K562 (cell line): ENCODE measurements around the gene CDKN1B. TPM values are rescaled to one million over a fixed set of nuclear protein-coding genes. Genes with fewer than 3 reads are reported as not detected.

Source experiments
- JUND ChIP-seq, 2 experiments: IDR thresholded peaks; 2 replicates in 1 of 2; 3 replicates in 1 of 2; pipeline ENCODE4 v1.6.1; 2011; ENCODE audit warnings: borderline replicate concordance in 2 of 2, low read depth in 2 of 2, low read length in 2 of 2, improper control_type of control experiment in 1 of 2, missing biosample characterization in 1 of 2, missing genetic modification characterization in 1 of 2, missing genetic modification reagents in 1 of 2
- MAFF ChIP-seq: IDR thresholded peaks from 2 replicates; pipeline ENCODE4 v1.6.1; 2012; ENCODE audit warnings: low read length, improper control_type of control experiment
- MAFK ChIP-seq: IDR thresholded peaks from 2 replicates; pipeline ENCODE4 v1.6.1; 2011; ENCODE audit warnings: low read length, improper control_type of control experiment
- NFE2 ChIP-seq: IDR thresholded peaks from 2 replicates; pipeline ENCODE4 v1.6.1; 2014; ENCODE audit warnings: antibody characterized with exemption, low read depth
- POLR2B ChIP-seq: fragments of 450-650 bp; IDR thresholded peaks from 2 replicates; pipeline ENCODE4 v1.6.1; 2018; ENCODE audit warnings: low read depth; ENCODE audit not compliant: partially characterized antibody
- ZFP30 ChIP-seq: fragments of 250-450 bp; sonication (Bioruptor Pico); IDR thresholded peaks from 2 replicates; pipeline ENCODE4 v1.8.0; 2022; ENCODE audit warnings: moderate library complexity, mild to moderate bottlenecking, inconsistent platforms, borderline replicate concordance
- ZNF316 ChIP-seq: fragments of 450-650 bp; IDR thresholded peaks from 2 replicates; pipeline ENCODE4 v1.6.1; 2016
- polyA plus RNA-seq, 8 experiments: library from polyadenylated mRNA; depleted of rRNA in 4 of 8; stranded (reverse) in 5 of 8; unstranded in 3 of 8; fragments of >200 nt; fragmentation: Nextera tagmentation in 2 of 8; fragmentation: Illumina TruSeq in 1 of 8; extraction: Ambion mirVana in 2 of 8; extraction: Trizol in 1 of 8; gene quantifications; 2 replicates each; pipeline versions ENCODE4 v1.2.1 to v1.2.3, GENCODE V29; 2011 to 2014; ENCODE audit warnings: inconsistent platforms in 1 of 8, missing spikeins in 1 of 8
- total RNA-seq, 7 experiments: library from RNA; depleted of rRNA in 6 of 7; stranded (reverse); fragments of >200 nt in 6 of 7; fragmentation: Illumina TruSeq in 2 of 7; extraction: Trizol in 2 of 7; gene quantifications; 2 replicates each; pipeline versions ENCODE4 v1.2.1 to v1.2.3, GENCODE V29; 2011 to 2021; ENCODE audit warnings: low replicate concordance in 1 of 7
- TF ChIP-seq, protein P1 (sequence below), 2 experiments: IDR thresholded peaks; 2 replicates each; pipeline ENCODE4 v1.6.1; 2012; ENCODE audit warnings: improper control_type of control experiment in 2 of 2, low read depth in 2 of 2, low read length in 2 of 2, borderline replicate concordance in 1 of 2
- TF ChIP-seq, protein P2 (sequence below): IDR thresholded peaks from 2 replicates; pipeline ENCODE4 v1.6.1; 2012; ENCODE audit warnings: low read depth, low read length, improper control_type of control experiment, borderline replicate concordance
- TF ChIP-seq, protein P3 (sequence below): fragments of 250-450 bp; sonication (Bioruptor Pico); IDR thresholded peaks from 2 replicates; pipeline ENCODE4 v1.5.0; 2021; ENCODE audit warnings: mild to moderate bottlenecking, borderline replicate concordance
- TF ChIP-seq, protein P4 (sequence below): fragments of 450-650 bp; formaldehyde crosslinking; IDR thresholded peaks from 2 replicates; pipeline ENCODE4 v1.4.0; 2020; ENCODE audit warnings: mild to moderate bottlenecking, mixed read lengths

The CDKN1B gene
- total and polyA plus RNA-seq, 9 of the 15 experiments (the other 6 are each of a cell fraction or from before 2014, with no cell fraction given) = 2.6 to 35.2 (median 15.5) TPM

DNA sequence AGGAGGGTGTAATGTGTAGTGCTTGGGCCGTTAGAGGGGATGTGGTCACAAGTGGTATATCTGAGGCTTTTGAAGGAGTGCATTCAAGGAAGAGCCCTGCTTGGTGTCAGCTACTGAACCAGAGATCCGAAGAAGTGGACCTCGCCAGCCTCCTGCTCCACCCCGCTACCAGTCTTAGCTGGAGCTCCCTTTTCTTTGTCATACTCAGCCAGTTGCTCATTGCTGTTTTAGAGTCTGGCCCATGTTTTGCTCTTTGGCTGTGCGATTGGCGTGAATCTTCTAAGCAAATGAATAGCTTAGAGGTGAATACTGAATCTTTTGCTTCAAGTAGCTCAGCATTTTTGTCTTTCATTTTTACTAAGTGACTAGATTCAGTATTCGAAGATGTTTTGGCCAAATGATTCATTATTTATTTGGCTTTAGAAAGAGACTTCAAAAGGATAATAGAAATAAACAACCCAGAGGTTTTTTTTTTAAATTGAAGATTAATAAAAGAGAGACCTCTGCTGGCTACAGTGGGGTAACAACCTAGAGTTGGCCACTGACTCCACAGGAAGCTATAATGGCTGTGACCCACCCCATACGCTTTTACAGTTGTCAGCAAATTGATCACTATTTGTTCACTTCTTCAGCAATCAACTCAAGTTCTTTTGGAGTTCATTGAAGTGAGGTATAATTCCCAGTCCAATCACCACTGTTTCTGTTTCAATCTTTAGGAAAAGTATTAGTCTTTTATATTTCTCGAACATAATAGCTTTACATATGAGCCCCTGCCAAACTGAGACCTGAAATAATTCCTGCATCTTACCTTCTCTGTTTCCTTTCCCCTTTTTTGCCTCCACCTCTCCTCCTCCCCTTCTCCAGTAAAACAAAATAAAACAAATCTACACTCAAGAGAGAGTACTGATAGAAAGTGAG lies 19.9 kb downstream of the CDKN1B start (continued):
- TF ChIP-seq, protein P1, sequence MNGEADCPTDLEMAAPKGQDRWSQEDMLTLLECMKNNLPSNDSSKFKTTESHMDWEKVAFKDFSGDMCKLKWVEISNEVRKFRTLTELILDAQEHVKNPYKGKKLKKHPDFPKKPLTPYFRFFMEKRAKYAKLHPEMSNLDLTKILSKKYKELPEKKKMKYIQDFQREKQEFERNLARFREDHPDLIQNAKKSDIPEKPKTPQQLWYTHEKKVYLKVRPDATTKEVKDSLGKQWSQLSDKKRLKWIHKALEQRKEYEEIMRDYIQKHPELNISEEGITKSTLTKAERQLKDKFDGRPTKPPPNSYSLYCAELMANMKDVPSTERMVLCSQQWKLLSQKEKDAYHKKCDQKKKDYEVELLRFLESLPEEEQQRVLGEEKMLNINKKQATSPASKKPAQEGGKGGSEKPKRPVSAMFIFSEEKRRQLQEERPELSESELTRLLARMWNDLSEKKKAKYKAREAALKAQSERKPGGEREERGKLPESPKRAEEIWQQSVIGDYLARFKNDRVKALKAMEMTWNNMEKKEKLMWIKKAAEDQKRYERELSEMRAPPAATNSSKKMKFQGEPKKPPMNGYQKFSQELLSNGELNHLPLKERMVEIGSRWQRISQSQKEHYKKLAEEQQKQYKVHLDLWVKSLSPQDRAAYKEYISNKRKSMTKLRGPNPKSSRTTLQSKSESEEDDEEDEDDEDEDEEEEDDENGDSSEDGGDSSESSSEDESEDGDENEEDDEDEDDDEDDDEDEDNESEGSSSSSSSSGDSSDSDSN (IDR thresholded peaks at IDR 0.05; ENCODE audit: borderline replicate concordance in 1 of 2, low read depth in 2 of 2, low read length in 2 of 2) = no peak
- 0 out of 2 replicates have a peak, but pooled peaks have one; percentile 5 for TF ChIP-seq MAFK
- no peak for TF ChIP-seq POLR2B
- no peak for TF ChIP-seq NFE2
- no peak for TF ChIP-seq ZFP30 (CRISPR knock-in tag)
- TF ChIP-seq JUND (IDR thresholded peaks at IDR 0.05; ENCODE audit: borderline replicate concordance, low read depth, low read length) = no peak
- no peak for TF ChIP-seq JUND (tag; IDR thresholded peaks at IDR 0.05; ENCODE audit: borderline replicate concordance, low read depth, low read length)
- TF ChIP-seq MAFF = peak; percentile 34; the same call in 1 of the 2 replicates
- TF ChIP-seq, protein P2, sequence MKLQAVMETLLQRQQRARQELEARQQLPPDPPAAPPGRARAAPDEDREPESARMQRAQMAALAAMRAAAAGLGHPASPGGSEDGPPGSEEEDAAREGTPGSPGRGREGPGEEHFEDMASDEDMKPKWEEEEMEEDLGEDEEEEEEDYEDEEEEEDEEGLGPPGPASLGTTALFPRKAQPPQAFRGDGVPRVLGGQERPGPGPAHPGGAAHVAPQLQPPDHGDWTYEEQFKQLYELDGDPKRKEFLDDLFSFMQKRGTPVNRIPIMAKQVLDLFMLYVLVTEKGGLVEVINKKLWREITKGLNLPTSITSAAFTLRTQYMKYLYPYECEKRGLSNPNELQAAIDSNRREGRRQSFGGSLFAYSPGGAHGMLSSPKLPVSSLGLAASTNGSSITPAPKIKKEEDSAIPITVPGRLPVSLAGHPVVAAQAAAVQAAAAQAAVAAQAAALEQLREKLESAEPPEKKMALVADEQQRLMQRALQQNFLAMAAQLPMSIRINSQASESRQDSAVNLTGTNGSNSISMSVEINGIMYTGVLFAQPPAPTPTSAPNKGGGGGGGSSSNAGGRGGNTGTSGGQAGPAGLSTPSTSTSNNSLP = peak; percentile 83; the same call in 1 of the 2 replicates
- TF ChIP-seq, protein P3, sequence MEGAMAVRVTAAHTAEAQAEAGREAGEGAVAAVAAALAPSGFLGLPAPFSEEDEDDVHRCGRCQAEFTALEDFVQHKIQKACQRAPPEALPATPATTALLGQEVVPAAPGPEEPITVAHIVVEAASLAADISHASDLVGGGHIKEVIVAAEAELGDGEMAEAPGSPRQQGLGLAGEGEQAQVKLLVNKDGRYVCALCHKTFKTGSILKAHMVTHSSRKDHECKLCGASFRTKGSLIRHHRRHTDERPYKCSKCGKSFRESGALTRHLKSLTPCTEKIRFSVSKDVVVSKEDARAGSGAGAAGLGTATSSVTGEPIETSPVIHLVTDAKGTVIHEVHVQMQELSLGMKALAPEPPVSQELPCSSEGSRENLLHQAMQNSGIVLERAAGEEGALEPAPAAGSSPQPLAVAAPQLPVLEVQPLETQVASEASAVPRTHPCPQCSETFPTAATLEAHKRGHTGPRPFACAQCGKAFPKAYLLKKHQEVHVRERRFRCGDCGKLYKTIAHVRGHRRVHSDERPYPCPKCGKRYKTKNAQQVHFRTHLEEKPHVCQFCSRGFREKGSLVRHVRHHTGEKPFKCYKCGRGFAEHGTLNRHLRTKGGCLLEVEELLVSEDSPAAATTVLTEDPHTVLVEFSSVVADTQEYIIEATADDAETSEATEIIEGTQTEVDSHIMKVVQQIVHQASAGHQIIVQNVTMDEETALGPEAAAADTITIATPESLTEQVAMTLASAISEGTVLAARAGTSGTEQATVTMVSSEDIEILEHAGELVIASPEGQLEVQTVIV (CRISPR knock-in tag) = no peak
- TF ChIP-seq ZNF316 = peak; percentile 80
- TF ChIP-seq, protein P4, sequence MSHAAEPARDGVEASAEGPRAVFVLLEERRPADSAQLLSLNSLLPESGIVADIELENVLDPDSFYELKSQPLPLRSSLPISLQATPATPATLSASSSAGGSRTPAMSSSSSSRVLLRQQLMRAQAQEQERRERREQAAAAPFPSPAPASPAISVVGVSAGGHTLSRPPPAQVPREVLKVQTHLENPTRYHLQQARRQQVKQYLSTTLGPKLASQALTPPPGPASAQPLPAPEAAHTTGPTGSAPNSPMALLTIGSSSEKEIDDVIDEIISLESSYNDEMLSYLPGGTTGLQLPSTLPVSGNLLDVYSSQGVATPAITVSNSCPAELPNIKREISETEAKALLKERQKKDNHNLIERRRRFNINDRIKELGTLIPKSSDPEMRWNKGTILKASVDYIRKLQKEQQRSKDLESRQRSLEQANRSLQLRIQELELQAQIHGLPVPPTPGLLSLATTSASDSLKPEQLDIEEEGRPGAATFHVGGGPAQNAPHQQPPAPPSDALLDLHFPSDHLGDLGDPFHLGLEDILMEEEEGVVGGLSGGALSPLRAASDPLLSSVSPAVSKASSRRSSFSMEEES = no peak
